GM04503 (cell line): ENCODE data around the gene LPO.

Source experiments
- DNase-seq: peaks from one replicate; pipeline ENCODE4 v3.0.0-alpha.2; 2012; ENCODE audit warnings: low read depth

The LPO gene

GRCh38 chr17:58305626-58306025 is 67.2 kb downstream of the LPO start:
- no peak for DNase-seq

GRCh38 chr17:58306131-58306951 is 68.0 kb downstream of the LPO start:
- no peak for DNase-seq

DNA sequence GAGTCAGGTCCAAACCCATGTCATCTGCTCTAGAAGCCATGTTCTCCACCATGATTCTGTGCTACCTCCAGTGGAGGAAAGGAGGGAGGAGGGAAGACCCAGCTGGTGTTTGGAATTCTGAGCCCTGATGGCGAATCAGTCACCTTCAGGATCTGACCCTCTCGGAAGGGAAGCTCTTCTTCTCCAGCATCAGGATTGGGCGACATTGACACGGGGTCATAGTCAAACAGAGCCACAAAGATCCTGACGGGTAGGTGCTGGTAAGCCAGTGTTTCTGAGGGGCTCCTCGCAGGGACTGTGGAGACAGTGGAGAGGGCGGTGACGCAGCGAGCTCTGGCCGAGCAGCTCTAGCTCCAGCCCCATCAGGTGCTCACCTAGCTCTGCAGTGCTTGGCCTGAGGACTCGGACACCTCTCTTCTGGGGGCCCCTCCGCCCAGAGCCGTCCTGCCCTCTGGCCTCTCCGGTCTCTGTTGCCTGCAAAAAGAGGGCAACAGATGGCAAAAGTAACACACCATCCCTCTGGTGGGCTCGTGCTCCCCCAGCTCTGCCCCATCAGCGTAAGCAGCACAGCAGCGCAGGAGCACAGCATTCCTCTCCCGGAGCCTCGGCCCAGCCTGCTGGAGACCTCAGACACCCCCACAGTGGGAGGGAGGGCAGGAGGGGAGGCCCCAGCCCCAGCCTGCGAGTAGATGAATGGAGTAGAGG is 69.2 kb downstream of the LPO start:
- no peak for DNase-seq

DNA sequence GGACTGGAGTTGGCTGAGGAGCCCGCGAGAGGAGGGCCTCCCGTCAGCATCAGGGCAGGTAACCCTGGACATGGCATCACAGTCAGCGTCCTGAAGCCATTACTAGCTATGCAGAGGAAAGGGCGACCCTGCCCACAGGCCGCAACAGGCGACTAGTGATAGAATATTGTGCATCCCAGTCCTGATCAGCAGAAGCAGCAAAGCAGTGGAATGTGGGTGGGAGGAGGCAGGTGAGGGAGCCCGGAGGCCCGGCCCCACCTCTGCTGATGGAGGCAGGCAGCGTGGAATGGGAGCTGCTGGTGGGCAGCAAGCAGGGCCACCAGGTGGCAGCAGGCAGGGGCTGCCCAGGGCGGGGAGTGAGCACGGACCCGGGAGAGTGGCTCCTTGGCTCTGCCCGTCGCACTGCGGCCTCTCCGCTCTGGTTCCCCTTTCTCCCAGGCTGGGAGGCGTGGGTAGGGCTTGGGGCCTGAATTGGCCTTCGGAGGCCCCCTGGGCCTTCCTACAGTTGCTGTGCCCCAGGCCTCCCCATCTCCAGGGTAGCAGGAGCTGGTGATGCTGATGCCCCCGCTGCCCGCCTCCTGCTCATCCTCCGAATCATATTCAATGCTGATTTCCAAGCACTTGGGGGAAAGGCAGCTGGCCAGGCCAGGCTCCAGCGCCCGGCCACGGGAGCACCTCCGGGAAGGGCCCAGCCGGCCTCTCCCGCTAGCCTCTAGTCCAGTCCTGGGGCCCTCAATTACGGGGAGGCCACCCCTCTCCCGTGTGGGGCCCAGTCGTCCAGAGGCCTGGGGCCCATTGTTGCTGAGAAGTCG is 70.0 kb downstream of the LPO start:
- no peak for DNase-seq

- DNase-seq = no peak
Measured at GRCh38 chr17:58308985-58309917, 70.9 kb downstream of the LPO start.

DNA sequence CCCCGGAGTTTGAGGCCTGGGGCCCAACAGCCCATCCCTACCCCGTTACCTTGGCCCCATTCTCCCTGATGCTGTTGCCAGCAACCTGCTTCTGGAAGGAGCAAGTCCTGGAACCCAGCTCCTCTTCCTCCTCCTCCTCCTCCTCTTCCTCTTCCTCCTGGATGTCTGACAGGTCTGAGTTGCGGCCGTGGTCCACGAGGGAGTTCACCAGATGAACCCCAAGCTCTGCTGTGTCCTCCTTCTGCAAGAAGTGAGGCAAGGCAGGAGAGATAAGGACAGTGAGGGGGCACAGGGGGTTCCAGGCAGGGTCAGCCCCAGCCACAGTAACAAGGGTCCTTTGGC is 71.5 kb downstream of the LPO start:
- DNase-seq = no peak

GRCh38 chr17:58310511-58311428 is 72.4 kb downstream of the LPO start:
- no peak for DNase-seq

GRCh38 chr17:58311429-58311894 is 73.1 kb downstream of the LPO start:
- DNase-seq = no peak

- no peak for DNase-seq
Measured at GRCh38 chr17:58312021-58312630, 73.7 kb downstream of the LPO start.

DNA sequence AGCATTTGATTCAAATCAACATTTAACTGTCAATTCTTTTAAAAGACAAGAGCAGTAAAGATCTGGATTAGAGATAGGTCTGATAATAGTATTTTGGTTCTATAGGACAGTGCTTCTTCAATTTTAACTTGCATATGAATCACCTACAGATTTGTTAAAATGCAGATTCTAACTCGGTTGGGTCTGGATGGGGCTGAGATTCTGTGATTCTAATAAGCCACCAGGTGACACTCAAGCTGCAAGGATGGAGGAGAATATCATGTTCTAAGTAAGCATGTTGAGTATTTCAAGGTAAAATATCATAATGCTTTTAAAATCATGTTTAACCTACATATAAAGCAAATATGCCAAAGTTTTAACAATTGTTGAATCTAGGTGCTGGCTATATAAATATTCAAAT is 74.4 kb downstream of the LPO start:
- DNase-seq = no peak

- no peak for DNase-seq
Measured at GRCh38 chr17:58313815-58314705, 75.7 kb downstream of the LPO start.

DNA sequence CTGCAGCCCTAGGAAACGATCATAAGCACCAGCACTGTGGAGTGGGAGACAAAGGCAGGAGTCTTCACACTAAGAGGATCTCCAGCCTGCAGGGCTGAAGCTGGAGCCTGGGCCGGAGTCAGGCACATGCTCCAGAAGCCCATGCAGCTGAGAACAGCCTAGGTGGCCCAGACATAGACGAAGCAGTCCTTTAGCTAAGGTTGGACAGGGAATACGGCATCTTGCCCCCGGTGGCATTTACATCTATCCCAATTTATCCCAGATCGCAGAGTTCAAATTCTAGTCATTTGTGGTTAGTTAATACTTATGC is 76.3 kb downstream of the LPO start:
- no peak for DNase-seq

- DNase-seq = no peak
Measured at GRCh38 chr17:58315281-58315711, 76.9 kb downstream of the LPO start.

DNA sequence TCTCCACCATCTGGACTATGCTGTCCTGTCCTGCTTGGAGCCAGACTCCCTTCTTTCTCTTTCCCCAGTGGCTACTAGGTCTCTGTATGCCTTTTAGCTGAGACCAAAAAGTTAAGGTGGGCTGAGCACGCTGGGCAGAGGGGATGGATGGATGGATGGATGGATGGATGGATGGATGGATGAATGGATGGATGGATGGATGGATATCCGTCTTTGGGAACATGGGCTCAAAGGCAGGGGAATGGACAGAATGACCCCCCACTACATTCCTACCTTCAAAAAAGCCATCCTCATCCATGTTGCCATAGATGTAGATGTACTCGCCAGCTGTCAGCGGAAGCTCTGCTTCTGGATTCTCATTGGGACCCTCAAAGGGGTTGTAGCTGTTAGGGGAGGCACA is 77.4 kb downstream of the LPO start:
- DNase-seq = no peak

GRCh38 chr17:58316260-58316960 is 78.0 kb downstream of the LPO start:
- DNase-seq = no peak

DNA sequence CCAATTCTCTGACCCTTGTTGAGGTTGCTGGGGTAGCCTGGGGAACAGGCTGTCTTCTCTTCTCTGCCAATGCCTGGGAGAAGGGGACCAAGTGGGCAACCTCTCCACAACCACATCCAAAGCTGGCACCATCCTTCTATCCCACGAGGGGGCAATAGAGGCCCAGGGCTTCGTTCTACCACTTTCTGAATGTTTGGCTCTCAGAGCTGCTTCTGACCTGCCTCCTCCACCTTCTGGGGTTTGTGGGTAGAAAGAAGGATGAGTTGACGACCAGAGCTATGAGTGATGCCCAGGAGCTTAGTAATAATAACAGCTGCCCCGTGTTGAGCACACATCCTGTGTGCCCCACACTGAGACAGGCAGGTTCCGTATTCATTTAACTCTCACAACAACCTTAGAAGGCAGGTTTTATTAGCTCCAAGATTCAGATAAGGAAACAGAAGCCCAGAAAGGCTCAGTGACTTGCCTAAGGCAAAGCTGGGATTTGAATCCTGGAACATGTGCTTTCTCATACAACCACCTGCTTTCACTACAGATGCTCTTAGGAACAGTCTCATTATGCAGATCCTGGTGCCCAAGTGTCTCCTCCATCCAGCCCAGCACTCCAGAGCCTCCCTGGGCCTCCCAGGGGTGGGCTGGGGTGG is 79.2 kb downstream of the LPO start:
- peak; percentile 10 for DNase-seq

- no peak for DNase-seq
Measured at GRCh38 chr17:58318065-58318481, 79.7 kb downstream of the LPO start.
